ENCODE data around the gene ZBTB40. TPM values are rescaled to one million over a fixed set of nuclear protein-coding genes. Genes with fewer than 3 reads are reported as not detected.

The ZBTB40 gene
- polyA plus RNA-seq, 3 donors: 1.1 to 17.8 (median 1.3) TPM

DNA sequence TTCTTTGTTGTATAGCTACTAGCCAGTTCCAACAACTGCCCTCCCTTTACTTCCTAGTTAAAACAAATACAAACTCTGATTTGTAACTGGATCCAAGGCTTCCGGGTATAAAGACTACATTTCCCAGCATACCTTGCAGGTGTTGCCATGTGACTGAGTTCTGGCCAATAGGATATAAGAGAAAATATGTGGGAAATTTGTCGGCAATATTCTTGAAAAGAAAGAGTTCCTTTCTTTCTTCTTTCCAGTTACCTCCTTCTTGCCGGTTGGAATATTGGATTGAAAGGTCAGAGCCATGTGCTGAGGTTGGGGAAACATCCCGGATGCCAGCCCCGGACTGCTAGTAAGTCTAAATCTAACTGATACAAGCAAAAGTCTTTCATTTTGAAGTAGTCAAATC, 23.0 kb upstream of the ZBTB40 start:
- Histone ChIP-seq H2AFZ (ENCODE audit: insufficient read depth, low read depth, low read length, poor library complexity, severe bottlenecking) (peak overlapping the region; percentile 6), H3K36me3 (replicated peaks in 1 of 2; ENCODE audit: control insufficient read depth in 1 of 2, insufficient read depth in 2 of 2, low read length in 2 of 2) (no peaks in the 10 kb centered on the region), H3K4me1 (ENCODE audit: control insufficient read depth in 1 of 2, insufficient read depth in 2 of 2, low read length in 2 of 2) (peaks cover 0 to 5% of the 10 kb centered on the region in 2 donors), H3K4me2 (replicated peaks; ENCODE audit: extremely low read depth, low read length, poor library complexity, severe bottlenecking) (peak overlapping the region; percentile 38), H3K79me2 (ENCODE audit: insufficient read depth, low read length) (no peaks in the 10 kb centered on the region), H4K20me1 (ENCODE audit: insufficient read depth, low read length) (no peaks in the 10 kb centered on the region), H3K9me3 (replicated peaks in 1 of 2; ENCODE audit: control insufficient read depth in 1 of 2, insufficient read depth in 1 of 2, low read length in 2 of 2) (no peaks in the 10 kb centered on the region), H3K27me3 (ENCODE audit: control insufficient read depth in 2 of 2, insufficient read depth in 2 of 2, low read length in 2 of 2) (no peaks in the 10 kb centered on the region), H3K4me3 (replicated peaks in 1 of 3; ENCODE audit: low read depth in 2 of 3, low read length in 3 of 3) (peak overlapping the region; percentile 7 to 54 (median 47)), H3K9ac (ENCODE audit: insufficient read depth, low read length, poor library complexity, severe bottlenecking) (no peak overlapping the region), H3K27ac (ENCODE audit: low read depth in 1 of 2, low read length in 2 of 2) (no peak overlapping the region)
- peaks cover 1 to 8% (median 5%) of the 10 kb centered on the region in 3 donors for H3K27me3 Mint-ChIP-seq (ENCODE audit: low read depth in 3 of 3)
- H3K4me1 Mint-ChIP-seq: peaks cover 6% of the 10 kb centered on the region
- intact Hi-C loops (cut with micrococcal nuclease): no loop called here
- H3K36me3 Mint-ChIP-seq: no peaks in the 10 kb centered on the region
- peak overlapping the region in 2 of 7 donors; percentile 31 to 65 for H3K27ac Mint-ChIP-seq
- H3K4me3 Mint-ChIP-seq: peak overlapping the region; percentile 77 to 92
- peaks cover 0 to 2% (median 0%) of the 10 kb centered on the region in 7 donors for H3K9me3 Mint-ChIP-seq
- peak; percentile 23 to 56 (median 54) for DNase-seq
- WGBS (ENCODE audit: insufficient coverage): no CpG with 5 or more reads among the region's 5 CpGs
- TF ChIP-seq, protein P1, sequence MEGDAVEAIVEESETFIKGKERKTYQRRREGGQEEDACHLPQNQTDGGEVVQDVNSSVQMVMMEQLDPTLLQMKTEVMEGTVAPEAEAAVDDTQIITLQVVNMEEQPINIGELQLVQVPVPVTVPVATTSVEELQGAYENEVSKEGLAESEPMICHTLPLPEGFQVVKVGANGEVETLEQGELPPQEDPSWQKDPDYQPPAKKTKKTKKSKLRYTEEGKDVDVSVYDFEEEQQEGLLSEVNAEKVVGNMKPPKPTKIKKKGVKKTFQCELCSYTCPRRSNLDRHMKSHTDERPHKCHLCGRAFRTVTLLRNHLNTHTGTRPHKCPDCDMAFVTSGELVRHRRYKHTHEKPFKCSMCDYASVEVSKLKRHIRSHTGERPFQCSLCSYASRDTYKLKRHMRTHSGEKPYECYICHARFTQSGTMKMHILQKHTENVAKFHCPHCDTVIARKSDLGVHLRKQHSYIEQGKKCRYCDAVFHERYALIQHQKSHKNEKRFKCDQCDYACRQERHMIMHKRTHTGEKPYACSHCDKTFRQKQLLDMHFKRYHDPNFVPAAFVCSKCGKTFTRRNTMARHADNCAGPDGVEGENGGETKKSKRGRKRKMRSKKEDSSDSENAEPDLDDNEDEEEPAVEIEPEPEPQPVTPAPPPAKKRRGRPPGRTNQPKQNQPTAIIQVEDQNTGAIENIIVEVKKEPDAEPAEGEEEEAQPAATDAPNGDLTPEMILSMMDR (IDR thresholded peaks at IDR 0.05): no peak

DNA sequence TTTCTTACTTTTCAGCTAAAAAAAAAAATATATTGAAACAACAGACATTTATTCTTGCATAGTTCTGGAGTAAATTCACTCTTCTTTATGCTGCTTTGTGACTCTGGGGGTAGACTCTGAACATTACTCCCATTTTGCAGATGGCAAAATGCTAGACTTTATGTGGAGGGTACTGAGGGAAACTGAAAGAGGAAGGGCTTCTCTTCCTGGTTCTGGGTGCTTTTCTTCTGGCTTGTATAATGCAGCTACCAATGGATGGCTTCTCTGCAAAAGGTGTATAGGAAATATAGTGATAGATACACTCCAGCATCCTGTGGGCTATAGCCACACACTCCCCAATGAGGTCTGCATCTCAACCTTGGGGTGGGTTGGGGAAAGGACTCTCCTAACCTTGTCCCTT, 19.7 kb upstream of the ZBTB40 start:
- no peaks in the 10 kb centered on the region for H3K79me2 ChIP-seq (ENCODE audit: insufficient read depth, low read length)
- H3K4me2 ChIP-seq (replicated peaks; ENCODE audit: extremely low read depth, low read length, poor library complexity, severe bottlenecking): no peak overlapping the region
- H3K27me3 ChIP-seq (ENCODE audit: control insufficient read depth in 2 of 2, insufficient read depth in 2 of 2, low read length in 2 of 2): peaks cover 0 to 2% of the 10 kb centered on the region in 2 donors
- TF ChIP-seq, protein P1 (IDR thresholded peaks at IDR 0.05): no peak
- no peaks in the 10 kb centered on the region for H3K36me3 ChIP-seq (replicated peaks in 1 of 2; ENCODE audit: control insufficient read depth in 1 of 2, insufficient read depth in 2 of 2, low read length in 2 of 2)
- peaks cover 0 to 5% of the 10 kb centered on the region in 2 donors for H3K4me1 ChIP-seq (ENCODE audit: control insufficient read depth in 1 of 2, insufficient read depth in 2 of 2, low read length in 2 of 2)
- peaks cover 6% of the 10 kb centered on the region for H3K4me1 Mint-ChIP-seq
- DNase-seq: no peak
- H3K9me3 Mint-ChIP-seq: peaks cover 0 to 6% (median 0%) of the 10 kb centered on the region in 7 donors
- H2AFZ ChIP-seq (ENCODE audit: insufficient read depth, low read depth, low read length, poor library complexity, severe bottlenecking): peak overlapping the region; percentile 46
- H4K20me1 ChIP-seq (ENCODE audit: insufficient read depth, low read length): no peaks in the 10 kb centered on the region
- no peak overlapping the region for H3K4me3 ChIP-seq (replicated peaks in 1 of 3; ENCODE audit: low read depth in 2 of 3, low read length in 3 of 3)
- no peak overlapping the region for H3K4me3 Mint-ChIP-seq
- no peaks in the 10 kb centered on the region for H3K36me3 Mint-ChIP-seq
- no peak overlapping the region for H3K27ac ChIP-seq (ENCODE audit: low read depth in 1 of 2, low read length in 2 of 2)
- intact Hi-C loops (cut with micrococcal nuclease): no loop called here
- no peak overlapping the region for H3K9ac ChIP-seq (ENCODE audit: insufficient read depth, low read length, poor library complexity, severe bottlenecking)
- no peak overlapping the region for H3K27ac Mint-ChIP-seq
- H3K27me3 Mint-ChIP-seq (ENCODE audit: low read depth in 3 of 3): peaks cover 1 to 5% (median 5%) of the 10 kb centered on the region in 3 donors
- H3K9me3 ChIP-seq (replicated peaks in 1 of 2; ENCODE audit: control insufficient read depth in 1 of 2, insufficient read depth in 1 of 2, low read length in 2 of 2): no peaks in the 10 kb centered on the region
